Measurements from ENCODE around the gene TMEM69. TPM values are rescaled to one million over a fixed set of nuclear protein-coding genes. Genes with fewer than 3 reads are reported as not detected.

The TMEM69 gene, protein sequence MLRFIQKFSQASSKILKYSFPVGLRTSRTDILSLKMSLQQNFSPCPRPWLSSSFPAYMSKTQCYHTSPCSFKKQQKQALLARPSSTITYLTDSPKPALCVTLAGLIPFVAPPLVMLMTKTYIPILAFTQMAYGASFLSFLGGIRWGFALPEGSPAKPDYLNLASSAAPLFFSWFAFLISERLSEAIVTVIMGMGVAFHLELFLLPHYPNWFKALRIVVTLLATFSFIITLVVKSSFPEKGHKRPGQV
- 35.4 TPM for polyA plus RNA-seq (2012; ENCODE audit: low read depth, missing spikeins)

DNA sequence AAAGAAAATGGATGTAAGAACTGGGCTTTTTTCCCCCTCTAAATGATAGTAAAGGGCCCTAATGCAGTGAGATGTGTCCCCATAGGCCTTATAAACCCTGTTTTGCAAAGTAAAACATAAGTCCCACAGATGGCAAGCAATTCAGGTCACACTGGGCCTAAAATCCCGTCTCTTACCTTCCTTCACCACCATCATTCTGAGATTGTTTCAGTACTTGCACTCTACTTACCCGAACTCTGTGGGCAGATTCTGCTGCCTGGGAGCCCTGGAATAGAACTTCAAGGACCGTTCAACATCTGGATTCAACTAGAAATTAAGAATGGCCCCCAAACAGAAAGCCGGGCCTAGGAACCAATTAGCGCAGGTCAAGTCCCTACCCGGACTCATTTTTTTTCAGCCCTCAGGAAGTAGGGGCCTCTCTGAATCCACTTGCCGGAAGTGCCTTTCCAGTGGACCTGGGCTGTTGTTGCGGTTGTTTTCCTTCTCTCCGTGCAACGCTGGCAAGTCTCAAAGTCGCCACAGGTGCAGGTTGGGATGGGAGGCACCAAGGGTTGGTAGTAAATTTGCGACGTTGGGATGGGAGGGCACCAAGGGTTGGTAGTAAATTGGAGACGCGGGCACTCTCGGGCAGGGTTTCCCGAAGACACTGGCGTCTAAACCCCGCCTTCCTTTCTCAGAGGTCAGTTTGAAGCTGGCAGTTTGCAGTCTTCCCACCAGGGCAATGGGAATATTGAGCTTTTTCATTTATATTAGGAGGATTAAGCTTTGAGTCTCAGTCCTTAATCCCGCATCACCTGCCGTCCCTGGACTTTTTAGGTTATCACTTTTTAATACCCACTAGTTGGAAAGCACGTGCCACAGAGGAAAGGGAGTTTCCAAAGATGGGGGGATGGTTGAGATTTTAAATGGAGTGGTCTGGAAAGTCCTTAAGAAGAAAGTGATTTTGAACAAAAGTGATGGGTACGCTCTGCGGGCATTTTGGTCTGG, at the start of gene TMEM69:
TSS of gene TMEM69 (plus strand) at position 428 of the 987 bp plus-strand sequence. CDS start 2,888 bp downstream, outside the sequence.
- DNase-seq (ENCODE audit: insufficient read length, low spot score) (peak; percentile 53), FAIRE-seq (peak; percentile 80)
- TF ChIP-seq POLR2AphosphoS5 (IDR thresholded peaks at IDR 0.05; ENCODE audit: low read depth, low read length) (peak; percentile 64; the same call in 1 of the 2 replicates), PAX5 (IDR thresholded peaks at IDR 0.05; ENCODE audit: insufficient read depth, low read length, severe bottlenecking) (no peak), POU2F2 (IDR thresholded peaks at IDR 0.05; ENCODE audit: low read depth, low read length) (peak; percentile 34; the same call in 1 of the 2 replicates), TAF1 (IDR thresholded peaks at IDR 0.05; ENCODE audit: low read depth, low read length) (peak; percentile 95)

GRCh38 chr1:45640293-45640692, 47.7 kb upstream of the TMEM69 start:
- DNase-seq (ENCODE audit: insufficient read length, low spot score) (no peak), FAIRE-seq (no peak)

DNA sequence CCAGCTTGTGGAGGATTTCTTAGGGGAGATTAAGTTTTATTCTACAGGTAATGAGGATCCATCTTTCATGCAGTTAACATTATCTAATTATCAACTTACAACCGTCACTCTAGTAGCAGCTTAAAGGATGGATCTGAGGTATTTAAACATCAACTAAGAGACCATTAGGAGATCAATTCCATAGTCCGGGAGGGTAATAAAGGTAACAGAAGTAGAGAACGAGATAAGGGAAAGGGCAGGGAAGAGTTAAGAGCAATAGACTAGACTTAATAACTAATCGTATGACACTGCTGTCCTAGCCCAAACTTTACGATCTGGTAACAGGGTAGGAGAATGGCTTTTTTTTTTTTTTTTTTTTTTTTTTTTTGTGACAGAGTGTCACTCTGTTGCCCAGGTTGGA, 44.7 kb upstream of the TMEM69 start:
- TF ChIP-seq TAF1 (IDR thresholded peaks at IDR 0.05; ENCODE audit: low read depth, low read length): no peak
- no peak for TF ChIP-seq POLR2A (IDR thresholded peaks at IDR 0.05; ENCODE audit: low read depth, low read length)
- no peak for TF ChIP-seq SPI1 (IDR thresholded peaks at IDR 0.05; ENCODE audit: low read depth, low read length)
- TF ChIP-seq POLR2AphosphoS5 (IDR thresholded peaks at IDR 0.05; ENCODE audit: low read depth, low read length): no peak
- TF ChIP-seq PAX5 (IDR thresholded peaks at IDR 0.05; ENCODE audit: insufficient read depth, low read length, severe bottlenecking): no peak
- TF ChIP-seq POU2F2 (IDR thresholded peaks at IDR 0.05; ENCODE audit: low read depth, low read length): no peak
- DNase-seq (ENCODE audit: insufficient read length, low spot score) (no peak), FAIRE-seq (no peak)

More at GRCh38 chr1:45640293-45640692, 47.7 kb upstream of the TMEM69 start:
- TF ChIP-seq POU2F2 (IDR thresholded peaks at IDR 0.05; ENCODE audit: low read depth, low read length) (no peak), SPI1 (IDR thresholded peaks at IDR 0.05; ENCODE audit: low read depth, low read length) (no peak), TAF1 (IDR thresholded peaks at IDR 0.05; ENCODE audit: low read depth, low read length) (no peak), POLR2A (IDR thresholded peaks at IDR 0.05; ENCODE audit: low read depth, low read length) (no peak), POLR2AphosphoS5 (IDR thresholded peaks at IDR 0.05; ENCODE audit: low read depth, low read length) (no peak), PAX5 (IDR thresholded peaks at IDR 0.05; ENCODE audit: insufficient read depth, low read length, severe bottlenecking) (no peak)

DNA sequence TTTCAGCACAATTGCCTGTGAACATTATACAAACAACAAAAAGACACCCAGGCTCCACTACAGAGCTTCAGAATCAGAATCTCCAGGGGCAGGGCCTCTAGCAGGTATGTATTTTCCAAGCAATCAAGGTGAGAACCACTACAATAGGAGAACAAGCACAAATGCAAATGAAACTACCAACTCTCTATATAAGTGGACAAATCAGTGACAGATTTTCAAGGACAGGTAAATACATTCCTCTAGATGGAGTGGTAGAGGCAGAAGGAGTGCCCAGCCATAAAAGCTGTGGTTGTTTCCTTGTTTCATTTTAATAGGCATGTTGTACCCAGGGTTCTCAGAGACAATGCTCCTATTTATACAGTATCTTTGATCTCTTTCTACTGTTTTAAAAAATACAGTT, 44.0 kb upstream of the TMEM69 start:
- TF ChIP-seq SPI1 (IDR thresholded peaks at IDR 0.05; ENCODE audit: low read depth, low read length) (no peak), POU2F2 (IDR thresholded peaks at IDR 0.05; ENCODE audit: low read depth, low read length) (no peak), POLR2A (IDR thresholded peaks at IDR 0.05; ENCODE audit: low read depth, low read length) (no peak), POLR2AphosphoS5 (IDR thresholded peaks at IDR 0.05; ENCODE audit: low read depth, low read length) (no peak), PAX5 (IDR thresholded peaks at IDR 0.05; ENCODE audit: insufficient read depth, low read length, severe bottlenecking) (no peak)
- DNase-seq (ENCODE audit: insufficient read length, low spot score): no peak
- FAIRE-seq: no peak

DNA sequence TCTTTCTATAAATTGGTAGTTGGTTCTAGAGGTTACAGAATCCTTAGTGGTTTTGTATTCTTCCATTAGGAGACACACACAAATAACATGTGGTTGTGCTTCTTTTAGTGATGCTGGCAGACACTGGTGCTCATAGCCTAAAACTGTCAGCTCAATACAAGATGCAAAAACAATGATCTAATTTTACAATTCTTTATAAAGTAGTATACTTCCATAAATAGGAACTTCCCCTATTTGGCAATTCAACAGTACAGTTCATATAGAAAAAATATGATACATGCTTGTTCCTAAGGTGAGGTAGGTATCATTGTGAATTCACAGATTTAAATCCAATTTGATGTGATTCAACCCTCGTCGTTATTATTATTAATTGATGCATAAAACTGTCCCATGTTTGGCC, 43.3 kb upstream of the TMEM69 start:
- DNase-seq (ENCODE audit: insufficient read length, low spot score) (no peak), FAIRE-seq (no peak)
- TF ChIP-seq POLR2A (IDR thresholded peaks at IDR 0.05; ENCODE audit: low read depth, low read length): no peak
- no peak for TF ChIP-seq TAF1 (IDR thresholded peaks at IDR 0.05; ENCODE audit: low read depth, low read length)
- TF ChIP-seq POU2F2 (IDR thresholded peaks at IDR 0.05; ENCODE audit: low read depth, low read length): no peak
- TF ChIP-seq POLR2AphosphoS5 (IDR thresholded peaks at IDR 0.05; ENCODE audit: low read depth, low read length): no peak
- TF ChIP-seq SPI1 (IDR thresholded peaks at IDR 0.05; ENCODE audit: low read depth, low read length): no peak
- no peak for TF ChIP-seq PAX5 (IDR thresholded peaks at IDR 0.05; ENCODE audit: insufficient read depth, low read length, severe bottlenecking)

GRCh38 chr1:45647248-45648021, 40.5 kb upstream of the TMEM69 start:
- no peak for FAIRE-seq
- TF ChIP-seq POU2F2 (IDR thresholded peaks at IDR 0.05; ENCODE audit: low read depth, low read length) (no peak), POLR2A (IDR thresholded peaks at IDR 0.05; ENCODE audit: low read depth, low read length) (0 out of 2 replicates have a peak, but pooled peaks have one; percentile 51)

GRCh38 chr1:45654540-45655280, 33.3 kb upstream of the TMEM69 start:
- DNase-seq (ENCODE audit: insufficient read length, low spot score) (no peak), FAIRE-seq (no peak)
- no peak for TF ChIP-seq SPI1 (IDR thresholded peaks at IDR 0.05; ENCODE audit: low read depth, low read length)
- no peak for TF ChIP-seq PAX5 (IDR thresholded peaks at IDR 0.05; ENCODE audit: insufficient read depth, low read length, severe bottlenecking)
- TF ChIP-seq POLR2A (IDR thresholded peaks at IDR 0.05; ENCODE audit: low read depth, low read length): no peak
- TF ChIP-seq POLR2AphosphoS5 (IDR thresholded peaks at IDR 0.05; ENCODE audit: low read depth, low read length): no peak
- no peak for TF ChIP-seq TAF1 (IDR thresholded peaks at IDR 0.05; ENCODE audit: low read depth, low read length)
- no peak for TF ChIP-seq POU2F2 (IDR thresholded peaks at IDR 0.05; ENCODE audit: low read depth, low read length)

More at GRCh38 chr1:45647248-45648021, 40.5 kb upstream of the TMEM69 start:
- no peak for DNase-seq (ENCODE audit: insufficient read length, low spot score)

GRCh38 chr1:45656573-45657226, 31.3 kb upstream of the TMEM69 start:
- no peak for FAIRE-seq
- TF ChIP-seq TAF1 (IDR thresholded peaks at IDR 0.05; ENCODE audit: low read depth, low read length) (no peak), POLR2A (IDR thresholded peaks at IDR 0.05; ENCODE audit: low read depth, low read length) (no peak), SPI1 (IDR thresholded peaks at IDR 0.05; ENCODE audit: low read depth, low read length) (no peak), PAX5 (IDR thresholded peaks at IDR 0.05; ENCODE audit: insufficient read depth, low read length, severe bottlenecking) (no peak), POU2F2 (IDR thresholded peaks at IDR 0.05; ENCODE audit: low read depth, low read length) (no peak), POLR2AphosphoS5 (IDR thresholded peaks at IDR 0.05; ENCODE audit: low read depth, low read length) (no peak)
- DNase-seq (ENCODE audit: insufficient read length, low spot score): no peak

Data from GM12891 (cell line).